Peyer's patch (tissue), 4 donors: Measurements from ENCODE around the gene CAPN9.

ENCODE experiments used
- POLR2A ChIP-seq, 2 donors: fragments of 450-650 bp; IDR thresholded peaks; one replicate each; pipeline ENCODE4 v1.5.1; 2017; ENCODE audit warnings: antibody characterized with exemption in 2 of 2, mild to moderate bottlenecking in 2 of 2, moderate library complexity in 2 of 2
- TF ChIP-seq, protein P1 (sequence below), 6 experiments: fragments of 450-650 bp in 4 of 6; fragments of 200-600 bp in 2 of 6; sonication (generic) in 1 of 6; IDR thresholded peaks; one replicate each; pipeline ENCODE4 v1.5.1; 2017 to 2019; ENCODE audit warnings: antibody characterized with exemption in 6 of 6, mild to moderate bottlenecking in 3 of 6, moderate library complexity in 1 of 6

- TF ChIP-seq, protein P1, sequence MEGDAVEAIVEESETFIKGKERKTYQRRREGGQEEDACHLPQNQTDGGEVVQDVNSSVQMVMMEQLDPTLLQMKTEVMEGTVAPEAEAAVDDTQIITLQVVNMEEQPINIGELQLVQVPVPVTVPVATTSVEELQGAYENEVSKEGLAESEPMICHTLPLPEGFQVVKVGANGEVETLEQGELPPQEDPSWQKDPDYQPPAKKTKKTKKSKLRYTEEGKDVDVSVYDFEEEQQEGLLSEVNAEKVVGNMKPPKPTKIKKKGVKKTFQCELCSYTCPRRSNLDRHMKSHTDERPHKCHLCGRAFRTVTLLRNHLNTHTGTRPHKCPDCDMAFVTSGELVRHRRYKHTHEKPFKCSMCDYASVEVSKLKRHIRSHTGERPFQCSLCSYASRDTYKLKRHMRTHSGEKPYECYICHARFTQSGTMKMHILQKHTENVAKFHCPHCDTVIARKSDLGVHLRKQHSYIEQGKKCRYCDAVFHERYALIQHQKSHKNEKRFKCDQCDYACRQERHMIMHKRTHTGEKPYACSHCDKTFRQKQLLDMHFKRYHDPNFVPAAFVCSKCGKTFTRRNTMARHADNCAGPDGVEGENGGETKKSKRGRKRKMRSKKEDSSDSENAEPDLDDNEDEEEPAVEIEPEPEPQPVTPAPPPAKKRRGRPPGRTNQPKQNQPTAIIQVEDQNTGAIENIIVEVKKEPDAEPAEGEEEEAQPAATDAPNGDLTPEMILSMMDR (IDR thresholded peaks at IDR 0.05), result no peak
- TF ChIP-seq POLR2A (IDR thresholded peaks at IDR 0.05), result no peak
These were observed 40.1 kb upstream of the CAPN9 start for GRCh38 chr1:230706887-230707731.
